ENCODE results near the gene CC2D2B. TPM values are rescaled to one million over a fixed set of nuclear protein-coding genes. Genes with fewer than 3 reads are reported as not detected.
"Not testable (repeated sequence)": the region's sequence is repeated elsewhere in the genome, so short reads cannot be mapped to it uniquely, and the experiment has no call there.

The CC2D2B gene
- polyA plus RNA-seq, 3 donors: 0.08 to 1.8 TPM; not detected in 1

DNA sequence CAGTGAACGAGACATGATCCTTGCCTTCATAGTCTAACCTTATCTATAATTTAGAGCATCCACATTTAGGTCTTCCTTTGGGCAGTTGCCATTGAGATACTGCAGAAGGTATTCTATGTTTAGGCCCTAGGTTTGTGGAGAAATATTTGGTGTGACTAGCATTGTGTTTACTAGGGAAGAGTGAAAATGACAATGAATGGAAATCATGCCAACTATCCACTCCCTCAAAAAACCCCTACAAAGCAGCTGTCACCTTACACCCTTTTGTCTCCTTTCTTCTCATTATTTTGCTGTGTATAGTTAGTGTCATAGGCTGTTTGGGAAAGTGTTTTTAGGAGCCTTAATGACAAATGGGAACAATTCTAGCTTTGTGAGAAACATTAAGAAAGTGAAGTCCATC, 138.8 kb downstream of the CC2D2B start:
- H3K79me2 ChIP-seq (ENCODE audit: insufficient read depth, low read length): peaks cover 80% of the 10 kb centered on the region
- Mint-ChIP-seq H3K4me3 (no peak overlapping the region), H3K36me3 (peaks cover 37 to 53% of the 10 kb centered on the region in 2 donors), H3K4me1 (peaks cover 53% of the 10 kb centered on the region), H3K27ac (peak overlapping the region in 1 of 7 donors; percentile 30), H3K9me3 (no peaks in the 10 kb centered on the region), H3K27me3 (ENCODE audit: low read depth in 3 of 3) (peaks cover 0 to 2% (median 0%) of the 10 kb centered on the region in 3 donors)
- TF ChIP-seq, protein P1, sequence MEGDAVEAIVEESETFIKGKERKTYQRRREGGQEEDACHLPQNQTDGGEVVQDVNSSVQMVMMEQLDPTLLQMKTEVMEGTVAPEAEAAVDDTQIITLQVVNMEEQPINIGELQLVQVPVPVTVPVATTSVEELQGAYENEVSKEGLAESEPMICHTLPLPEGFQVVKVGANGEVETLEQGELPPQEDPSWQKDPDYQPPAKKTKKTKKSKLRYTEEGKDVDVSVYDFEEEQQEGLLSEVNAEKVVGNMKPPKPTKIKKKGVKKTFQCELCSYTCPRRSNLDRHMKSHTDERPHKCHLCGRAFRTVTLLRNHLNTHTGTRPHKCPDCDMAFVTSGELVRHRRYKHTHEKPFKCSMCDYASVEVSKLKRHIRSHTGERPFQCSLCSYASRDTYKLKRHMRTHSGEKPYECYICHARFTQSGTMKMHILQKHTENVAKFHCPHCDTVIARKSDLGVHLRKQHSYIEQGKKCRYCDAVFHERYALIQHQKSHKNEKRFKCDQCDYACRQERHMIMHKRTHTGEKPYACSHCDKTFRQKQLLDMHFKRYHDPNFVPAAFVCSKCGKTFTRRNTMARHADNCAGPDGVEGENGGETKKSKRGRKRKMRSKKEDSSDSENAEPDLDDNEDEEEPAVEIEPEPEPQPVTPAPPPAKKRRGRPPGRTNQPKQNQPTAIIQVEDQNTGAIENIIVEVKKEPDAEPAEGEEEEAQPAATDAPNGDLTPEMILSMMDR (IDR thresholded peaks at IDR 0.05): no peak
- H3K27ac ChIP-seq (ENCODE audit: low read depth in 1 of 2, low read length in 2 of 2): no peak overlapping the region
- H3K9me3 ChIP-seq (replicated peaks in 1 of 2; ENCODE audit: control insufficient read depth in 1 of 2, insufficient read depth in 1 of 2, low read length in 2 of 2): no peaks in the 10 kb centered on the region
- no CpG with 5 or more reads among the region's 1 CpG for WGBS (ENCODE audit: insufficient coverage)
- DNase-seq: no peak
- H3K36me3 ChIP-seq (replicated peaks in 1 of 2; ENCODE audit: control insufficient read depth in 1 of 2, insufficient read depth in 2 of 2, low read length in 2 of 2): peaks cover 28 to 55% of the 10 kb centered on the region in 2 donors
- no peaks in the 10 kb centered on the region for H3K27me3 ChIP-seq (ENCODE audit: control insufficient read depth in 2 of 2, insufficient read depth in 2 of 2, low read length in 2 of 2)
- H3K9ac ChIP-seq (ENCODE audit: insufficient read depth, low read length, poor library complexity, severe bottlenecking): no peak overlapping the region
- H4K20me1 ChIP-seq (ENCODE audit: insufficient read depth, low read length): peaks cover 65% of the 10 kb centered on the region
- intact Hi-C loops (cut with micrococcal nuclease): loop anchor here in 1 of 2 donors (10.0 kb wide), 1 partner anchor 352 kb away; the partner anchor contains the start of gene TCTN3
- no peak overlapping the region for H3K4me3 ChIP-seq (replicated peaks in 1 of 3; ENCODE audit: low read depth in 2 of 3, low read length in 3 of 3)
- H3K4me1 ChIP-seq (ENCODE audit: control insufficient read depth in 1 of 2, insufficient read depth in 2 of 2, low read length in 2 of 2): peaks cover 26 to 52% of the 10 kb centered on the region in 2 donors
- no peak overlapping the region for H2AFZ ChIP-seq (ENCODE audit: insufficient read depth, low read depth, low read length, poor library complexity, severe bottlenecking)
- H3K4me2 ChIP-seq (replicated peaks; ENCODE audit: extremely low read depth, low read length, poor library complexity, severe bottlenecking): no peak overlapping the region

DNA sequence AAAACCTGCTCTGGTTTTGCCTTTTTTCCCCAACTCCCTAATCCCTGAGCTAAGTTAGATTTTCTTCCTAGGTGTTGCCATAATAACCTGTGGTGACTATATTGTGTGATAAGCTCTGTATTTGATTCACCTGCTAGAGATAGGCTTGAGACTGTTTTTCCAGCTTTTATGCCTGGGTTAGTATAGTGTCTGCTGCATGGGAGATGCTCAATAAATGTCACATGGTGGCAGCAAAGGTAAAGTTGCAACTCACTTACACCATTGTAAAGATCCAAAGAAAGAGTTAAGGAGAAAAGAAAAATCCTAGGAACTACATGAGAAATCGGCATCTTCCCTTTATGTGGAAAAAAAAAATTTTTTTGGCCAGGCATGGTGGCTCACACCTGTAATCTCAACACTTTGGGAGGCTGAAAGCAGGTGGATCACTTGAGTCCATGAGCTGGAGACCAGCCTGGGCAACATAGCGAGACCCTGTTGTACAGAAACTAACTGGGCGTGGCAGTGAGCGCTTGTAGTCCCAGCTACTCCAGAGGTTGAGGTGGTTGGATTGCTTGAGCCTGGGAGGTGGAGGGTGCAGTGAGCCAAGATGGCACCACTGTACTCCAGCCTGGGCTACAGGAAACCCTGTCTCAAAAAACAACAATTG, 139.4 kb downstream of the CC2D2B start:
- no peaks in the 10 kb centered on the region for H3K27me3 ChIP-seq (ENCODE audit: control insufficient read depth in 2 of 2, insufficient read depth in 2 of 2, low read length in 2 of 2)
- peaks cover 57% of the 10 kb centered on the region for H3K4me1 Mint-ChIP-seq
- peaks cover 71% of the 10 kb centered on the region for H4K20me1 ChIP-seq (ENCODE audit: insufficient read depth, low read length)
- H3K36me3 ChIP-seq (replicated peaks in 1 of 2; ENCODE audit: control insufficient read depth in 1 of 2, insufficient read depth in 2 of 2, low read length in 2 of 2): peaks cover 28 to 61% of the 10 kb centered on the region in 2 donors
- no peak overlapping the region for H3K4me3 Mint-ChIP-seq
- H3K36me3 Mint-ChIP-seq: peaks cover 43 to 59% of the 10 kb centered on the region in 2 donors
- no peak overlapping the region for H3K4me2 ChIP-seq (replicated peaks; ENCODE audit: extremely low read depth, low read length, poor library complexity, severe bottlenecking)
- TF ChIP-seq, protein P1 (IDR thresholded peaks at IDR 0.05): no peak
- no peak overlapping the region for H3K9ac ChIP-seq (ENCODE audit: insufficient read depth, low read length, poor library complexity, severe bottlenecking)
- H3K9me3 Mint-ChIP-seq: no peaks in the 10 kb centered on the region
- peak overlapping the region in 1 of 7 donors; percentile 30 for H3K27ac Mint-ChIP-seq
- intact Hi-C loops (cut with micrococcal nuclease): loop anchor here in 1 of 2 donors (10.0 kb wide), 1 partner anchor 352 kb away; the partner anchor contains the start of gene TCTN3
- H3K27ac ChIP-seq (ENCODE audit: low read depth in 1 of 2, low read length in 2 of 2): no peak overlapping the region
- peaks cover 26 to 52% of the 10 kb centered on the region in 2 donors for H3K4me1 ChIP-seq (ENCODE audit: control insufficient read depth in 1 of 2, insufficient read depth in 2 of 2, low read length in 2 of 2)
- H3K4me3 ChIP-seq (replicated peaks in 1 of 3; ENCODE audit: low read depth in 2 of 3, low read length in 3 of 3): no peak overlapping the region
- H3K79me2 ChIP-seq (ENCODE audit: insufficient read depth, low read length): peaks cover 86% of the 10 kb centered on the region
- H3K27me3 Mint-ChIP-seq (ENCODE audit: low read depth in 3 of 3): peaks cover 0 to 2% (median 0%) of the 10 kb centered on the region in 3 donors
- DNase-seq: no peak
- no peaks in the 10 kb centered on the region for H3K9me3 ChIP-seq (replicated peaks in 1 of 2; ENCODE audit: control insufficient read depth in 1 of 2, insufficient read depth in 1 of 2, low read length in 2 of 2)
- 100% methylated on average over 3 of the region's 4 CpGs for WGBS (ENCODE audit: insufficient coverage)
- no peak overlapping the region for H2AFZ ChIP-seq (ENCODE audit: insufficient read depth, low read depth, low read length, poor library complexity, severe bottlenecking)

- not testable (repeated sequence) for DNase-seq; H3K27me3 ChIP-seq (ENCODE audit: control insufficient read depth in 2 of 2, insufficient read depth in 2 of 2, low read length in 2 of 2); H3K27ac ChIP-seq (ENCODE audit: low read depth in 1 of 2, low read length in 2 of 2); H3K9ac ChIP-seq (ENCODE audit: insufficient read depth, low read length, poor library complexity, severe bottlenecking); H3K9me3 ChIP-seq (replicated peaks in 1 of 2; ENCODE audit: control insufficient read depth in 1 of 2, insufficient read depth in 1 of 2, low read length in 2 of 2); H3K4me3 ChIP-seq (replicated peaks in 1 of 3; ENCODE audit: low read depth in 2 of 3, low read length in 3 of 3); H3K4me3 Mint-ChIP-seq; H3K27me3 Mint-ChIP-seq (ENCODE audit: low read depth in 3 of 3); H3K4me2 ChIP-seq (replicated peaks; ENCODE audit: extremely low read depth, low read length, poor library complexity, severe bottlenecking); H3K9me3 Mint-ChIP-seq; H2AFZ ChIP-seq (ENCODE audit: insufficient read depth, low read depth, low read length, poor library complexity, severe bottlenecking)
- Mint-ChIP-seq H3K36me3 (peaks cover 50 to 67% of the 10 kb centered on the region in 2 donors), H3K27ac (peak overlapping the region in 1 of 7 donors; percentile 57), H3K4me1 (peaks cover 54% of the 10 kb centered on the region)
- peaks cover 20 to 44% of the 10 kb centered on the region in 2 donors for H3K4me1 ChIP-seq (ENCODE audit: control insufficient read depth in 1 of 2, insufficient read depth in 2 of 2, low read length in 2 of 2)
- no CpG with 5 or more reads among the region's 3 CpGs for WGBS (ENCODE audit: insufficient coverage)
- intact Hi-C loops (cut with micrococcal nuclease): loop anchor here in 1 of 2 donors (10.0 kb wide), 1 partner anchor 353 kb away; the partner anchor contains the start of gene TCTN3
- H4K20me1 ChIP-seq (ENCODE audit: insufficient read depth, low read length): peaks cover 79% of the 10 kb centered on the region
- H3K36me3 ChIP-seq (replicated peaks in 1 of 2; ENCODE audit: control insufficient read depth in 1 of 2, insufficient read depth in 2 of 2, low read length in 2 of 2): peaks cover 29 to 69% of the 10 kb centered on the region in 2 donors
- H3K79me2 ChIP-seq (ENCODE audit: insufficient read depth, low read length): peaks cover 86% of the 10 kb centered on the region
These were observed 140.2 kb downstream of the CC2D2B start for GRCh38 chr10:96047925-96048324.
